AG10803 (cell line): ENCODE results near the gene RHOD.
A peak's percentile ranks its signal among the peaks of the same experiment; 100 is the strongest.

Experiments used
- DNase-seq: peaks from one replicate; pipeline ENCODE4 v3.0.0; 2010; ENCODE audit warnings: low read depth
- H3K4me3 ChIP-seq: 2 replicates; pipeline ENCODE4 v1.5.1; 2011; ENCODE audit warnings: mild to moderate bottlenecking, low read length, control low read depth
- TF ChIP-seq, protein P1 (sequence below): conservative IDR thresholded peaks from 2 replicates; pipeline ENCODE4 v1.5.1; 2011; ENCODE audit warnings: mild to moderate bottlenecking, low read length, control low read depth, inconsistent platforms

RHOD gene

DNA sequence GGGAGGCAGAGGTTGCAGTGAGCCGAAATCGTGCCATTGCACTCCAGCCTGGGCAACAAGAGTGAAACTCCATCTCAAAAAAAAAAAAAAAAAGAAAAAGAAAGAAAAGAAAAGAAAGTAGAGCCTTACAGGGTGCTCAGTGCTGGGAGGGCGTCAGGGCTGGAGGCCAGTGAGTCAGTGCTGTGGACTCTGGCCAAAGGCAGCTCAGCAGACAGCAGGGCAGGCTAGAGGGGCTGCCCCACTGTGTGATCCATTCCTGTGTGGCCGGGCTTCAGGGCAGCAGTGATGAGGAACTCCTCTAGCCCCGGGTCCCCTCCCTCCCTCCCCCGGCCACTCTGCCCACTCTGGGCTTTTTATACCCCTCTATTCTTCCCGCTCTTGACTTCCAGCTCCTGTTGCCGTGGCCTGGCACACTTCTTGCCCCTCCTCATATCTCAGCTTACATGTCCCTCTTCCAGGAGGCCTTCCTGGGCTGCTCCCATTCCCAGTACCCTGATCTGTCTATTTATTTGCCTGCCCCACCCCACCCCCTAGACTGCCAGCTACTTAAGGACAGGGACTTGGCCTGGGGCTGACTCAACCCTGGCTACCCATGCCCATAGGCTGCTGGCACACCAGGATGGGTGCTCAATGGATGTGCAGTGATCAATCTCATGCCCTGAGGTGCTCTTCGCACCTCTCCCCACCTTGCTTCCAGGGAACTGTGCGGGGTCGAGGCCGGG is 23.7 kb upstream of the RHOD start:
- no peak overlapping the region for H3K4me3 ChIP-seq
- TF ChIP-seq, protein P1, sequence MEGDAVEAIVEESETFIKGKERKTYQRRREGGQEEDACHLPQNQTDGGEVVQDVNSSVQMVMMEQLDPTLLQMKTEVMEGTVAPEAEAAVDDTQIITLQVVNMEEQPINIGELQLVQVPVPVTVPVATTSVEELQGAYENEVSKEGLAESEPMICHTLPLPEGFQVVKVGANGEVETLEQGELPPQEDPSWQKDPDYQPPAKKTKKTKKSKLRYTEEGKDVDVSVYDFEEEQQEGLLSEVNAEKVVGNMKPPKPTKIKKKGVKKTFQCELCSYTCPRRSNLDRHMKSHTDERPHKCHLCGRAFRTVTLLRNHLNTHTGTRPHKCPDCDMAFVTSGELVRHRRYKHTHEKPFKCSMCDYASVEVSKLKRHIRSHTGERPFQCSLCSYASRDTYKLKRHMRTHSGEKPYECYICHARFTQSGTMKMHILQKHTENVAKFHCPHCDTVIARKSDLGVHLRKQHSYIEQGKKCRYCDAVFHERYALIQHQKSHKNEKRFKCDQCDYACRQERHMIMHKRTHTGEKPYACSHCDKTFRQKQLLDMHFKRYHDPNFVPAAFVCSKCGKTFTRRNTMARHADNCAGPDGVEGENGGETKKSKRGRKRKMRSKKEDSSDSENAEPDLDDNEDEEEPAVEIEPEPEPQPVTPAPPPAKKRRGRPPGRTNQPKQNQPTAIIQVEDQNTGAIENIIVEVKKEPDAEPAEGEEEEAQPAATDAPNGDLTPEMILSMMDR, result no peak
- DNase-seq, result peak; percentile 80

DNA sequence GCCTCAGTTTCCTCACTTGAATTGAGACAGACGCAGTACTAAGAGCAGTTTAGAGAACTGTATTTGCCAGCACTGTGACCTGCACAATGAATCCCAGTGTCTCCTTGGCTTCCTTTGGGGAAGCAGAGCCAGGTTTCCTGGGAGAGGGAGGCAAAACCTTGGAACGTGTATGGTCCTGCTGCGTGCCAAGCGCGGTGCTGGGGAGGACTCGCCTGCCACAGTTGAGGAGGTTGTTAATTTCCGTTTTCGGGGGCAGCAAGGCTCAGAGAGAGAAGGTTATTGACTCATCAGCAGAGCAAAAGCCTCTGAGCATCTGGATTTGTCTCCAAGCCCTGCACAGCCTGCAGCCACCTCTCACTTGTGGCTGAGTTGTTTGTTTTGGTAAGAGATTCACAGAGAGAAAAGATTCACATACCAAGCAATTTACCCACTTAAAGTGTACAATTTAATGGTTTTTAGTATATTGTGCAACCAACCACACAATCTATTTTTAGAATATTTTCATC is 22.9 kb upstream of the RHOD start:
- TF ChIP-seq, protein P1, result no peak
- peak; percentile 99 for DNase-seq
- no peak overlapping the region for H3K4me3 ChIP-seq

DNA sequence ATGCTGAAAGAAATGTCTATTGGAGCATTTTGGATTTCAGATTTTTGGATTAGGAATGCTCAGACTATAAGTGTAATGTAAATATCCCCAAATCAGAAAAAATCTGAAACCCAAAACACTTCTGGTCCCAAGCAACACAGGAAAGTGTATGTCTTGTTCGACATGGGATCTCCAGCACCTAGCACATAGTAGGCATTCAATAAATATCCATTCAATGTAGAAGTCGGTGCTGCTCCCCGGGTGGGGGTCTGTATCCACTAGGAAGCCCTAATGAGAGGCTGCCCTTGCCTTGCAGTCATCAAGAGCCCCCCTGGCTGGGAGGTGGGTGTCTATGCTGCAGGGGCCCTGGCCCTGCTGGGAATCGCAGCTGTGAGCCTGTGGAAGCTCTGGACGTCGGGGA is 22.3 kb upstream of the RHOD start:
- TF ChIP-seq, protein P1, result no peak
- no peak for DNase-seq
- no peak overlapping the region for H3K4me3 ChIP-seq

DNA sequence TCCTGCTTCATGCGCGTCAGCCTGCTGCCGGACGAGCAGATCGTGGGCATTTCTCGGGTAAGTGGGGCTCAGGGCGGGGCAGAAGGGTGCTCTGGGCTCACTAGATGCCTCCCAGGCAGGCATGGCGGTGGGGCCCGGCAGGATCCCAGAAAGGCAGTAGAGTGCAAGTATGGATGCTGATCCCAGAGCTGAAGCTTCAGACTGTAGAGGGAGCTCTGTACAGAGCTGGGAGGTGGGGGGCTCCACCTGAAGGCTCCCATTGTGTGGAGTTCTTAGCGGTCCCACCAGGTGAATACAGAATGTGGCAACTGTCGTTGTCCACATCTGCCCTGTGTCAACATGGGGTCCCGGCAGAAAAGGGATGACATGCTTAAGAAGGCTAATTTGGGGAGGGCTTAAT is 16.5 kb upstream of the RHOD start:
- TF ChIP-seq, protein P1, result no peak
- H3K4me3 ChIP-seq, result no peak overlapping the region

DNA sequence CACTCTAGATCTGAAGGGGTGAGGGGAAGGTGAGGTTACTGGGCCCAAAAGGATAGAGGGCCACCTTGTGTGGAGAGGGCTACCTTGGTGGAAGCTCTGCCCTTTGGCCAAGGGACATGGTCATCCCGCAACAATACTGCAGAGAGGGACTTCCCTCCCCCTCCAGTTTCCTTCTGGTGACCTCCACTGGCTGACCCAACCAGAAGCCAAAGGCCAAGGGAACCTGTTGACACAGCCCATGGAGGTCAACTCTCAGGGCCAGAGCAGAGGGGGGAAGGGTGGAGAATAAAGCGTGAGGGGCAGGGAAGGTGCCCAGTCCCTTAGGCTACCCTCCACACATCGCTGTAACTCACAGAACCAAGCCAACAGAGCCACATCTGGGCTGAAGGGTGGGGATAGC is 15.0 kb upstream of the RHOD start:
- no peak for DNase-seq
- H3K4me3 ChIP-seq, result no peak overlapping the region
- TF ChIP-seq, protein P1, result no peak

More for the DNA sequence above, 16.5 kb upstream of the RHOD start:
- DNase-seq, result no peak

DNA sequence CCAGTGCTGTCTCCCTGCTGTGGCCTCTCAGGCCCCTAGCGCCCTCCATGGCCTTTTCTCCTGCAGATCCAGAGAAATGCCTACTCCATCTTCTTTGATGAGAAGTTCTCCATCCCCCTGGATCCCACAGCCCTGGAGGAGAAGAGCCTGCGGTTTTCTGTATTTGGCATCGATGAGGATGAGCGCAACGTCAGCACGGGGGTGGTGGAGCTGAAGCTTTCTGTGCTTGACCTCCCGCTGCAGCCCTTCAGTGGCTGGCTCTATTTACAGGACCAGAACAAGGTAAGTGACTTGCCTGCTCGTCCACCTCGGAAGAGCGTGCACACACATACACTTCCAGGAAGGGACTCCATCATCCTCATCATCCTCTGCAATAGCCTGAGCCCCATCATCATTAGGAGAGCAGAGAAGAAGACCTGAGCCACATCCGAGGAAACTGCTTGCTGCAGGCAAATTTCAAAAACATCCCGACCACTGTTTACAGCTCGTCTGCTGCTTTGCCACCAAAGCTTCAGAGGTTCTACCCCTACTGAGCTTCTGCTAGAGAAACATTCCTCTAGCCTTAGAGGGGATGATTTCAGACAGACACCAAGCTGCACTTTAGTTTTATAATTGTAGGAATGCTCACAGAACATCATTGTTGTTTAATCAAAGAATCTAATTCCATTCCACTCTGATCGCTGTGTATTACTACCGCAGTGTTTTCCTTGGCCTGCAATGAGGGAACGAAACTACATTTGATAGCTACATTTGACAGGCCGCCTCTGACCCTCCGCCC is 12.9 kb upstream of the RHOD start:
- TF ChIP-seq, protein P1, result no peak
- H3K4me3 ChIP-seq, result no peak overlapping the region
- no peak for DNase-seq

DNA sequence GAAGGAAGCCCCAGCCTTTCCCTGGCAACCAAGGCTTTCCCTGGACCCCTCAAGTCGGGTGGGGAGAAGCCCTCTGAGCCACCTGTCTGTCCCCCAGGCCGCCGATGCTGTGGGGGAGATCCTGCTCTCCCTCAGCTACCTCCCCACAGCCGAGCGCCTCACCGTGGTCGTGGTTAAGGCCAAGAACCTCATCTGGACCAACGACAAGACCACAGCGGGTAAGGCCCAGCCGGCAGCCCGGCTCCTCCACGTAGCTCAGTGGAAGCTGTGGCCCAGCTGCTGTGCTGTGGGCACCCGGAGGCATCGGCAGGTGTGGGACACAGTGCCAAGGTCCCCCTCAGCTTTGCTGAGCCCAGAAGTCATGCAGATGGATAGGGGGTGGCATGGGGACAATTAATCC is 12.2 kb upstream of the RHOD start:
- no peak for DNase-seq
- H3K4me3 ChIP-seq, result no peak overlapping the region
- TF ChIP-seq, protein P1, result no peak
